Thoracic aorta (tissue), 2 donors: Measurements from ENCODE around the gene SRCIN1. TPM values are rescaled to one million over a fixed set of nuclear protein-coding genes. Genes with fewer than 3 reads are reported as not detected.
"Not testable (repeated sequence)": the region's sequence is repeated elsewhere in the genome, so short reads cannot be mapped to it uniquely, and the experiment has no call there.

Experiments used
- ATAC-seq: fragments of 150-250 bp; one replicate; pipeline ENCODE4 v1.8.0; 2017; ENCODE audit warnings: low read depth; ENCODE audit not compliant: insufficient number of reproducible peaks, low FRiP score
- DNase-seq: peaks from one replicate; pipeline ENCODE4 v3.0.0-alpha.2; 2020; ENCODE audit warnings: low spot score
- H3K27ac ChIP-seq, 2 donors: fragments of 200-600 bp; sonication (generic); 1 replicate in 1 of 2; 2 replicates in 1 of 2; pipeline ENCODE4 v1.5.1; 2016; ENCODE audit warnings: mild to moderate bottlenecking in 2 of 2, moderate library complexity in 2 of 2
- H3K27me3 ChIP-seq: fragments of 200-600 bp; sonication (generic); replicated peaks from 2 replicates; pipeline ENCODE4 v1.6.0; 2016; ENCODE audit warnings: mild to moderate bottlenecking; ENCODE audit not compliant: insufficient read depth
- H3K36me3 ChIP-seq: fragments of 200-600 bp; sonication (generic); one replicate; pipeline ENCODE4 v1.5.1; 2016
- H3K4me1 ChIP-seq, 2 donors: fragments of 200-600 bp; sonication (generic); 1 replicate in 1 of 2; 2 replicates in 1 of 2; pipeline versions ENCODE4 v1.5.1 to v1.6.0; 2016; ENCODE audit warnings: low read depth in 2 of 2, mild to moderate bottlenecking in 1 of 2; ENCODE audit not compliant: control insufficient read depth in 1 of 2
- H3K4me3 ChIP-seq: fragments of 200-600 bp; sonication (generic); 2 replicates; pipeline ENCODE4 v1.5.1; 2016; ENCODE audit warnings: mild to moderate bottlenecking
- H3K9me3 ChIP-seq: fragments of 200-600 bp; sonication (generic); 2 replicates; pipeline ENCODE4 v1.5.1; 2016
- CTCF ChIP-seq: fragments of 200-600 bp; sonication (generic); IDR thresholded peaks from one replicate; pipeline ENCODE4 v1.5.1; 2019; ENCODE audit warnings: antibody characterized with exemption
- total RNA-seq, 2 donors: library from RNA; depleted of rRNA; stranded (reverse); fragments of >200 nt; gene quantifications; one replicate each; pipeline versions ENCODE4 v1.1.0 to v1.2.3, GENCODE V29; 2016

The SRCIN1 gene
- total RNA-seq, 2 donors from 2014 or later: not detected

- H3K36me3 ChIP-seq: peaks cover 56% of the 10 kb centered on the region
- H3K27me3 ChIP-seq, DNase-seq, H3K4me3 ChIP-seq, ATAC-seq, H3K4me1 ChIP-seq, H3K9me3 ChIP-seq, H3K27ac ChIP-seq: not testable (repeated sequence)
Observed at GRCh38 chr17:38499230-38499629, 106.5 kb downstream of the SRCIN1 start.

GRCh38 chr17:38498353-38498752 lies 107.4 kb downstream of the SRCIN1 start:
- H3K4me1 ChIP-seq: no peaks in the 10 kb centered on the region
- no peak overlapping the region for H3K27ac ChIP-seq
- no peak overlapping the region for H3K4me3 ChIP-seq
- peaks cover 61% of the 10 kb centered on the region for H3K36me3 ChIP-seq
- no peaks in the 10 kb centered on the region for H3K9me3 ChIP-seq
- TF ChIP-seq CTCF: no peak
- no peak for DNase-seq
- no peak for ATAC-seq
- H3K27me3 ChIP-seq: no peaks in the 10 kb centered on the region

DNA sequence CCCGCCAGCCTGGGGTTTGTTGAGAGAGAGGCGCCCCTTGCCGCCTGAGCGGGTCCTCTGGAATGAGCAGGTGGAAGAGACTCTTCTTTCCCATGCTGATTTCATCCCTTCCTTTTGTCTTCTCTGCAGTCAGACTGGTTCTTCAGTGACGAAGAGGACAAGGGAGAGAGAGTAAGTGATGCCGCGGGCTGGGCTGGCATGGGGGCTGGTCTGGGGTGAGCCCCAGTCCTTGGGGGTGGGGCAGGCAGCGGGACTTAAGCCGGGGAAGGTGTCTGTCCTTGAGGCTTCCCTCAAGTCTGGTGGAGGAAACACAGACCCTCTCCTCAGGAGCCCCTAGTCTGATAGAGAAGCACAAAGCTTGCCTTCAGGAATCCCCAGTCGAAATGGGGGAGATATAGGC lies 108.1 kb downstream of the SRCIN1 start:
- not testable (repeated sequence) for H3K4me1 ChIP-seq, DNase-seq, H3K27me3 ChIP-seq, H3K4me3 ChIP-seq, H3K9me3 ChIP-seq, H3K27ac ChIP-seq, ATAC-seq
- H3K36me3 ChIP-seq: peaks cover 56% of the 10 kb centered on the region

DNA sequence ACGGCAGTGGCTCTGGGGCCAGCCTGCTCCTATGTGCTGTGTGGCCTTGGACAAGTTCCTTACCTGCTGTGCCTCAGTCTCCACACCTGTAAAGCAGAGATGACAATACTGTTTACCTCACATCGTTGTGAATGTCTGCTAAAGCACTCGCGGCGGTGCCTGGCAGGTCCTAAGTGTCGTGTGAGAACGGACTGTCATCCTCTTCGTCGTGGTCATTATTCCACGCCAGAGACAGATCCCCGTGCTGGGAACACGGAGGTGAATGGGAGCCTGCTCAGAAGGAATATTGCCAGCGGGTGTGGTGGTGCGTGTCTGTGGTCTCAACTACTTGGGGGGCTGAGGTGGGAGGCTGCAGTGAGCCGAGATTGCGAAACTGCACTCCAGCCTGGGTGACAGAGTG lies 111.6 kb downstream of the SRCIN1 start:
- H3K4me1 ChIP-seq, ATAC-seq, DNase-seq, H3K4me3 ChIP-seq, H3K27ac ChIP-seq, H3K27me3 ChIP-seq, H3K9me3 ChIP-seq: not testable (repeated sequence)
- H3K36me3 ChIP-seq: peaks cover 72% of the 10 kb centered on the region

GRCh38 chr17:38492067-38493040 lies 113.4 kb downstream of the SRCIN1 start:
- not testable (repeated sequence) for H3K4me1 ChIP-seq, H3K4me3 ChIP-seq, ATAC-seq, H3K9me3 ChIP-seq, H3K27me3 ChIP-seq
- H3K27ac ChIP-seq: peak overlapping the region in 1 of 2 donors; percentile 11
- peaks cover 54% of the 10 kb centered on the region for H3K36me3 ChIP-seq
- TF ChIP-seq CTCF: peak; percentile 56
- peak; percentile 71 for DNase-seq

GRCh38 chr17:38491346-38492066 lies 114.2 kb downstream of the SRCIN1 start:
- not testable (repeated sequence) for H3K27me3 ChIP-seq, H3K4me1 ChIP-seq, H3K9me3 ChIP-seq, H3K4me3 ChIP-seq, ATAC-seq, DNase-seq
- peaks cover 49% of the 10 kb centered on the region for H3K36me3 ChIP-seq
- peak overlapping the region in 1 of 2 donors; percentile 2 for H3K27ac ChIP-seq

DNA sequence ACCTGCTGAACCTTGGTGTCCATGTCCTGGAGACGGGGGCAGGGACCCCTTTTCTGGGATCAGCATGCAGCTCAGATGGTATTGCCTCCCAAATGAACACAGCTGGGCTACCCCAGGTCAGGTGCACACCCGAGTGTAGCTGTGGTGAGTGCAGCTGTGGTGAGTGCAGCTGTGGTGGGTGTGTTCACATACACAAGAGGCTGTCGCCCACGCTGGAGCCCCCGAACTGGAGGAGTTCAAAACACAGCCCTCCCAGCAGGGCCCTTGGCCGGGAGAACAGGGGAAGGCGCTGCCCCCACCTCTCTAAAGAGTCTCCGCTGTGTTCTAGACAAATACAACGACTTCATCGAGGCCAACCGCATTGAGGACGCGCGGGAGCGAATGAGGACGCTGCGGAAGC lies 116.0 kb downstream of the SRCIN1 start:
- H3K4me3 ChIP-seq, ATAC-seq, H3K27me3 ChIP-seq, DNase-seq, H3K9me3 ChIP-seq: not testable (repeated sequence)
- Histone ChIP-seq H3K36me3 (peaks cover 39% of the 10 kb centered on the region), H3K27ac (peak overlapping the region in 1 of 2 donors; percentile 28), H3K4me1 (peaks cover 9 to 22% of the 10 kb centered on the region in 2 donors)

DNA sequence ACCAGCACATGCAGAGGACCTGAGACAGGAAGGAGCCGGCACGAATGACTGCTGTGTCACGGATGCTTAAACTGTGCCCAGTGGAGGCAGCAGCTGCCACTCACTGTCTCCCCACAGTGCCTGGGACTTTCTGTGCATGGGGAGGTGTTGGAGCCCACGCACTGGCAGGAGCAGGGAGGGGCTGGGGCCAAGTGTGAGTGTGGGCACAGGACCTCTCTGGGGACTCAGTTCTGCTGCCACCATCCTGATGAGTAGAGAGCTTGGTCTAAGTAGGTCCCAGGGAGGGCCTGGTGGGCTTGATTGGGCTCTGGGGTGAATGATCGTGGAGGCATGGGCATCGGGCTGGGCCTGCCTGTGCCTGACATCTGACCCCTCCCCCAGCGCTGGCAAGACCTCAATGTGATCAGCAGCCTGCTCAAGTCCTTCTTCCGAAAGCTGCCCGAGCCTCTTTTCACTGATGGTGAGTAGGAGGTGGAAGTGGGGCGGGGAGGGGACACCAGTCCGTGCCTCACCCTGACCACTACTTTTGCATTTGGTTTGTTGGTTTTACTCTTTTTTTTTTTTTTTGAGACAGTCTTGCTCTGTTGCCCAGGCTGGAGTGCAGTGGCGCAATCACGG lies 120.0 kb downstream of the SRCIN1 start:
- not testable (repeated sequence) for H3K27me3 ChIP-seq, ATAC-seq, DNase-seq, H3K4me3 ChIP-seq, H3K9me3 ChIP-seq
- Histone ChIP-seq H3K36me3 (peaks cover 17% of the 10 kb centered on the region), H3K27ac (peak overlapping the region; percentile 62 to 77), H3K4me1 (peaks cover 13 to 30% of the 10 kb centered on the region in 2 donors)
